Omental fat pad (tissue), 4 donors: ENCODE measurements around the gene TGFBR3. TPM values are rescaled to one million over a fixed set of nuclear protein-coding genes. Genes with fewer than 3 reads are reported as not detected.

Experiments
- ATAC-seq: fragments of 150-250 bp; one replicate; pipeline ENCODE4 v1.9.1; 2016; ENCODE audit warnings: mild to moderate bottlenecking, moderate library complexity; ENCODE audit not compliant: low FRiP score
- DNase-seq: peaks from one replicate; pipeline ENCODE4 v3.0.0-alpha.2; 2019; ENCODE audit warnings: low spot score
- total RNA-seq, 4 donors: library from RNA; depleted of rRNA; stranded (reverse); fragments of >200 nt; gene quantifications; one replicate each; pipeline ENCODE4 v1.1.0, GENCODE V29; 2016
- TF ChIP-seq, protein P1 (sequence below), 3 donors: fragments of 450-650 bp; IDR thresholded peaks; one replicate each; pipeline ENCODE4 v1.5.1; 2016 to 2017; ENCODE audit warnings: antibody characterized with exemption in 3 of 3, mild to moderate bottlenecking in 3 of 3, moderate library complexity in 2 of 3

The TGFBR3 gene
- total RNA-seq, 4 donors from 2014 or later, result 104 to 267 (median 196) TPM

GRCh38 chr1:91769742-91770141 lies 116.2 kb downstream of the TGFBR3 start:
- ATAC-seq, result no peak
- no peak for DNase-seq
- TF ChIP-seq, protein P1, sequence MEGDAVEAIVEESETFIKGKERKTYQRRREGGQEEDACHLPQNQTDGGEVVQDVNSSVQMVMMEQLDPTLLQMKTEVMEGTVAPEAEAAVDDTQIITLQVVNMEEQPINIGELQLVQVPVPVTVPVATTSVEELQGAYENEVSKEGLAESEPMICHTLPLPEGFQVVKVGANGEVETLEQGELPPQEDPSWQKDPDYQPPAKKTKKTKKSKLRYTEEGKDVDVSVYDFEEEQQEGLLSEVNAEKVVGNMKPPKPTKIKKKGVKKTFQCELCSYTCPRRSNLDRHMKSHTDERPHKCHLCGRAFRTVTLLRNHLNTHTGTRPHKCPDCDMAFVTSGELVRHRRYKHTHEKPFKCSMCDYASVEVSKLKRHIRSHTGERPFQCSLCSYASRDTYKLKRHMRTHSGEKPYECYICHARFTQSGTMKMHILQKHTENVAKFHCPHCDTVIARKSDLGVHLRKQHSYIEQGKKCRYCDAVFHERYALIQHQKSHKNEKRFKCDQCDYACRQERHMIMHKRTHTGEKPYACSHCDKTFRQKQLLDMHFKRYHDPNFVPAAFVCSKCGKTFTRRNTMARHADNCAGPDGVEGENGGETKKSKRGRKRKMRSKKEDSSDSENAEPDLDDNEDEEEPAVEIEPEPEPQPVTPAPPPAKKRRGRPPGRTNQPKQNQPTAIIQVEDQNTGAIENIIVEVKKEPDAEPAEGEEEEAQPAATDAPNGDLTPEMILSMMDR (IDR thresholded peaks at IDR 0.05), result no peak

DNA sequence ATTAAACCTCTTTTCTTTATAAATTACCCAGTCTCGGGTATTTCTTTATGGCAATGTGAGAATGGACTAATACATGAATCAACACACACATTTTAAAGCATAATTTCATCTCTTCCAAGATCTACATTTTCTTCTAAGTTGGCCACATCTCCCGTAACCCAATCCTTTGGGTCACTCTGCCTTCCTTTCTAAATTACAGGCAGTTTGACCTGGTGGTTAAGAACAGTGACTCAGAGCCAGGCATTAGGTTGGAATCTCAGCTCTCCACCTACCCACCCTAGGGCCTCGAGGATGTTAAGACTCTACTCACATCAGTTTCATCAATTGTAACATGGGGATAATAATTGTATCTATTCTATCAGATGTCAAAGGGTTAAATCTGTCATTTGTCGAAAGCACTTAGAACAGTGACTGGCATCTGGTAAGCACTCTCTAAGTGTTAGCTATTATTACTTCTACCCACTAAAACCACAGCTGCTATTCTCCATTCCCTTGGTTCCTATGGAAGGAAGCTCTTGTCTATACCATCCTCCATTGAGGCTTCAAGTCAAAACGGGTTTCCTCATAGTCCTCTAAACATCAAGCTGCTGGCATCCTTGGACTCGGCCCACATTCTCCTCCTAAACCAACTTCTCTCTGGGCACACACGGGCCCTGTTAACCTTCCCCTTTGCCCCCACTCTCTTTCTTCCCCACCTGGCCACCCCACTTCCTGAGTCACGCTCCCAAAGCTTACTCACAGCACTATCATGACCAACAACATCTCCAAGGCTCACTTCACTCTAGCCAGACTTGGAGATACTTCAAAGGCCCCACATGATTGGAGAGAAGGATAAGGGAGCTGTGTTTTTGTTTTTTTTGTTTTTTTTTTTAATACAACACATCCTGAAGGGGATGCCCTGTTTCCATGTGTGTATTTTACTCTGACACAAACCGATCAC lies 116.9 kb downstream of the TGFBR3 start:
- ATAC-seq, result no peak
- no peak for DNase-seq
- TF ChIP-seq, protein P1 (IDR thresholded peaks at IDR 0.05), result no peak

DNA sequence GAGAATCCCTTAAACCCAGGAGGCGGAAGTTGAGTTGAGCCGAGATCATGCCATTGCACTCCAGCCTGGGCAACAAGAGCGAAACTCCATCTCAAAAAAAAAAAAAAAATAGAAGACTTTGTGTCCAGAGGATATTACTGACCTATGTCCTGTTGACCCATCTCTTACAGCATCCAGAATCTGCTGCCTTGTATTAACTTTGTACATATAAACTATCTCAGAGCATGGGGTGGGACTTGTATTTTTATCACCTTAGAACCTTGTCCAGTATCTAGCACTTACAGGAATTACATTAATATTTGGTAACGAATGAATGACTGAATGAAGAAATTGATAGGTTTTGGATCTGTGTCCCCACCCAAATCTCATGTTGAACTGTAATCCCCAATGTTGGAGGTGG lies 117.8 kb downstream of the TGFBR3 start:
- DNase-seq (no peak), ATAC-seq (no peak)
- TF ChIP-seq, protein P1 (IDR thresholded peaks at IDR 0.05), result no peak

- ATAC-seq (no peak), DNase-seq (no peak)
- TF ChIP-seq, protein P1 (IDR thresholded peaks at IDR 0.05), result no peak
Measured at GRCh38 chr1:91766883-91767282, 119.1 kb downstream of the TGFBR3 start.

GRCh38 chr1:91765880-91766443 lies 120.0 kb downstream of the TGFBR3 start:
- no peak for DNase-seq
- TF ChIP-seq, protein P1 (IDR thresholded peaks at IDR 0.05), result no peak
- ATAC-seq, result no peak

GRCh38 chr1:91765293-91765692 lies 120.7 kb downstream of the TGFBR3 start:
- ATAC-seq (no peak), DNase-seq (no peak)
- TF ChIP-seq, protein P1 (IDR thresholded peaks at IDR 0.05), result no peak
